Stimulated activated naive CD4-positive, alpha-beta T cell treated with Interleukin-2 at 50 U/mL for 16 hours (primary cell): ENCODE measurements around the gene SRPK2.
A peak's percentile ranks its signal among the peaks of the same experiment; 100 is the strongest.

Experiments
- DNase-seq: peaks from one replicate; lab custom pipeline; 2025; lab: John Stamatoyannopoulos, UW

Gene SRPK2

GRCh38 chr7:105133986-105134655 lies 254.6 kb downstream of the SRPK2 start:
- no peak for DNase-seq

GRCh38 chr7:105133358-105133757 lies 255.4 kb downstream of the SRPK2 start:
- DNase-seq: no peak

- DNase-seq: no peak
Measured at GRCh38 chr7:105132835-105133234, 255.9 kb downstream of the SRPK2 start.

GRCh38 chr7:105132335-105132734 lies 256.4 kb downstream of the SRPK2 start:
- DNase-seq: no peak

- peak; percentile 18 for DNase-seq
Measured at GRCh38 chr7:105131890-105132289, 256.8 kb downstream of the SRPK2 start.

- DNase-seq: no peak
Measured at GRCh38 chr7:105131033-105131656, 257.6 kb downstream of the SRPK2 start.

GRCh38 chr7:105130580-105130979 lies 258.1 kb downstream of the SRPK2 start:
- DNase-seq: no peak

- no peak for DNase-seq
Measured at GRCh38 chr7:105130048-105130447, 258.7 kb downstream of the SRPK2 start.

GRCh38 chr7:105127179-105127578 lies 261.5 kb downstream of the SRPK2 start:
- DNase-seq: no peak

GRCh38 chr7:105126436-105126975 lies 262.2 kb downstream of the SRPK2 start:
- no peak for DNase-seq

GRCh38 chr7:105125745-105126144 lies 263.0 kb downstream of the SRPK2 start:
- no peak for DNase-seq

GRCh38 chr7:105122619-105123018 lies 266.1 kb downstream of the SRPK2 start:
- no peak for DNase-seq

- no peak for DNase-seq
Measured at GRCh38 chr7:105118612-105119600, 269.8 kb downstream of the SRPK2 start.

GRCh38 chr7:105112440-105113418 lies 276.0 kb downstream of the SRPK2 start:
- no peak for DNase-seq

GRCh38 chr7:105107458-105107857 lies 281.3 kb downstream of the SRPK2 start:
- no peak for DNase-seq

- DNase-seq: peak; percentile 7
Measured at GRCh38 chr7:105106473-105106872, 282.2 kb downstream of the SRPK2 start.

GRCh38 chr7:105105579-105105978 lies 283.1 kb downstream of the SRPK2 start:
- DNase-seq: no peak

- DNase-seq: no peak
Measured at GRCh38 chr7:105102557-105103352, 286.0 kb downstream of the SRPK2 start.

- no peak for DNase-seq
Measured at GRCh38 chr7:105101864-105102263, 286.9 kb downstream of the SRPK2 start.

- DNase-seq: no peak
Measured at GRCh38 chr7:105098863-105099515, 289.7 kb downstream of the SRPK2 start.
